SIG-M5 treated with dmso at 0.1 percent for 504 hours (cell line): Measurements from ENCODE around the gene KRT14.
"Not testable (repeated sequence)": the region's sequence is repeated elsewhere in the genome, so short reads cannot be mapped to it uniquely, and the experiment has no call there.

Experiments used
- DNase-seq: peaks from one replicate; lab custom pipeline; 2025; ENCODE audit not compliant: unreplicated experiment; lab: John Stamatoyannopoulos, UW

KRT14 gene

GRCh38 chr17:41610061-41610517 lies 23.4 kb upstream of the KRT14 start:
- not testable (repeated sequence) for DNase-seq

- not testable (repeated sequence) for DNase-seq
Observed at GRCh38 chr17:41606930-41607329, 20.2 kb upstream of the KRT14 start.

GRCh38 chr17:41602524-41602923 lies 15.8 kb upstream of the KRT14 start:
- DNase-seq, result no peak

- no peak for DNase-seq
Observed at GRCh38 chr17:41600318-41600717, 13.6 kb upstream of the KRT14 start.

GRCh38 chr17:41599680-41600079 lies 13.0 kb upstream of the KRT14 start:
- no peak for DNase-seq

- no peak for DNase-seq
Observed at GRCh38 chr17:41595585-41595984, 8.9 kb upstream of the KRT14 start.

GRCh38 chr17:41594363-41594915 lies 7.7 kb upstream of the KRT14 start:
- no peak for DNase-seq

GRCh38 chr17:41593306-41593981 lies 6.7 kb upstream of the KRT14 start:
- DNase-seq, result no peak

GRCh38 chr17:41592601-41593305 lies 6.1 kb upstream of the KRT14 start:
- no peak for DNase-seq

- DNase-seq, result no peak
Observed at GRCh38 chr17:41589301-41589700, 2.6 kb upstream of the KRT14 start.

GRCh38 chr17:41588126-41588810 lies 1.6 kb upstream of the KRT14 start:
- no peak for DNase-seq

GRCh38 chr17:41585301-41586056 lies 1.2 kb downstream of the KRT14 start:
- DNase-seq, result no peak

GRCh38 chr17:41584331-41584927 lies 2.3 kb downstream of the KRT14 start:
- DNase-seq, result not testable (repeated sequence)

GRCh38 chr17:41583137-41584127 lies 3.3 kb downstream of the KRT14 start:
- no peak for DNase-seq

GRCh38 chr17:41582061-41582968 lies 4.4 kb downstream of the KRT14 start:
- DNase-seq, result not testable (repeated sequence)

GRCh38 chr17:41581366-41582060 lies 5.2 kb downstream of the KRT14 start:
- DNase-seq, result no peak

- DNase-seq, result no peak
Observed at GRCh38 chr17:41580687-41581365, 5.9 kb downstream of the KRT14 start.
